ENCODE measurements around the gene ACADM. TPM values are rescaled to one million over a fixed set of nuclear protein-coding genes. Genes with fewer than 3 reads are reported as not detected.
"Not testable (repeated sequence)": the region's sequence is repeated elsewhere in the genome, so short reads cannot be mapped to it uniquely, and the experiment has no call there.

ACADM gene
- total RNA-seq, 2 donors from 2014 or later = 101 to 178 TPM

DNA sequence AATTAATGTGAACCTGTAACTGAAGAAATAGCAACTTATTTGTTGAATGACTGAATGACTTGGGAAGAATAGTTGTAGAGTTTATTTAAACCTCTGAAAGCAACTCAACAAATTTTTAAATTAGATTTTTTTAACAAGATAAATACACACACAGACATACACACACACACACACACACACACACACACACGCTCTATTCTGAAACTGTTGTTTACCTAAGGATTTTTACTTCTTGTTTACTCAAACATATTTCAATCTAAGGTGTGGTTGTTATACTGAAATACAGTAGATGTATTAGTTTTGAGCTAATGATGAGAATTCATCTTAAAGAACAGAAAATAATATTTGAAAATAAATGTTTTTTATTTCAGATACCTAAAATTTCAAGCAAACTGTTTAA lies 11.5 kb downstream of the ACADM start:
- peaks cover 74% of the 10 kb centered on the region for H3K36me3 ChIP-seq
- H3K4me1 ChIP-seq = no peaks in the 10 kb centered on the region
- no peaks in the 10 kb centered on the region for H3K27me3 ChIP-seq
- no peak overlapping the region for H3K4me3 ChIP-seq
- no peaks in the 10 kb centered on the region for H3K9me3 ChIP-seq
- no peak for DNase-seq (ENCODE audit: low spot score)
- TF ChIP-seq, protein P1, sequence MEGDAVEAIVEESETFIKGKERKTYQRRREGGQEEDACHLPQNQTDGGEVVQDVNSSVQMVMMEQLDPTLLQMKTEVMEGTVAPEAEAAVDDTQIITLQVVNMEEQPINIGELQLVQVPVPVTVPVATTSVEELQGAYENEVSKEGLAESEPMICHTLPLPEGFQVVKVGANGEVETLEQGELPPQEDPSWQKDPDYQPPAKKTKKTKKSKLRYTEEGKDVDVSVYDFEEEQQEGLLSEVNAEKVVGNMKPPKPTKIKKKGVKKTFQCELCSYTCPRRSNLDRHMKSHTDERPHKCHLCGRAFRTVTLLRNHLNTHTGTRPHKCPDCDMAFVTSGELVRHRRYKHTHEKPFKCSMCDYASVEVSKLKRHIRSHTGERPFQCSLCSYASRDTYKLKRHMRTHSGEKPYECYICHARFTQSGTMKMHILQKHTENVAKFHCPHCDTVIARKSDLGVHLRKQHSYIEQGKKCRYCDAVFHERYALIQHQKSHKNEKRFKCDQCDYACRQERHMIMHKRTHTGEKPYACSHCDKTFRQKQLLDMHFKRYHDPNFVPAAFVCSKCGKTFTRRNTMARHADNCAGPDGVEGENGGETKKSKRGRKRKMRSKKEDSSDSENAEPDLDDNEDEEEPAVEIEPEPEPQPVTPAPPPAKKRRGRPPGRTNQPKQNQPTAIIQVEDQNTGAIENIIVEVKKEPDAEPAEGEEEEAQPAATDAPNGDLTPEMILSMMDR (IDR thresholded peaks at IDR 0.05) = no peak
- no peak overlapping the region for H3K27ac ChIP-seq

DNA sequence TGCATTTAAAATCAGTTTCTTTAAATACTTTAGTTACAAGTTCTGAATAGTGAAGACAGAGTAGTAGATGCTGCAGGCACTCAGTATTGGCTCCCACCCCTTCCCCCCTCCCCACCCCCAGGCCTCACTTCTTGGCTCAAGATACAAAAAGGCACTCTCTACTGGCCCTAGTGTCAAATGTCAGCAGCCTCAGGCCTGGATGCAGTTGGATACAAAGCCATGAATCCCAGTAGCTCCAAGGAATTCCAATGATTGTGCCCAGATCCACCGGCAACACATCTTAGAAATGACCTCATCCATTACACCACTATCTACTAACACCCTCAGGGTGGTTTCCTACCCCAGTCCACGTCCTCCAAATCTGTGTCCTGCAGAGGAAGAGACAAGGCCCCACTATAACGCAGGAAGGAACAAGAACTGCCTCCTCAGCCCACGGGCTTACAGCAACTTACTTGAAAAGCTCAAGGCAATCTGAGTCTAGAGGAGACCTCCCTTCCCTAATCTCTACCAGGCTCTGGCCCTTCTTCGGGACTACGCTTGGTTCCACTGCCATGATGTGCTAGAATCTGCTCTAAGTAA lies 17.6 kb downstream of the ACADM start:
- no peak for DNase-seq (ENCODE audit: low spot score)
- Histone ChIP-seq H3K27ac (no peak overlapping the region), H3K27me3 (no peaks in the 10 kb centered on the region), H3K4me3 (no peak overlapping the region), H3K36me3 (peaks cover 78% of the 10 kb centered on the region), H3K9me3 (no peaks in the 10 kb centered on the region), H3K4me1 (no peaks in the 10 kb centered on the region)
- TF ChIP-seq, protein P1 (IDR thresholded peaks at IDR 0.05) = no peak

DNA sequence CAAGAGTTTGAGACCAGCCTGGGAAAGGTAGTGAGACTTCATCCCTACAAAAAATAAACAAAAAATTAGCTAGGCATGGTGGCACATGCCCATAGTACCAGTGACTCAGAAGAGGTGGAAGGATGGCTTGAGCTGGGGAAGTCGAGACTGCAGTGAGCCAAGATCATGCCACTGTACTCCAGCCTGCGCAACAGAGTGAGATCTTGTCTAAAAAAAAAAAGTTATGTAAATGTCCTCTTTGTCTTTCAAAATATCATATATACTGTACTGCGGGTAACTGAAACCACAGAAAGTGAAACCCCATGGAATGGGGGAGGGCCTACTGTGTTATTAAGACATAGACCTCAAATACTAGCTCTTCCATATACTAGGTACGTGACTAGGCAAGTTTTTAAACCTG lies 20.8 kb downstream of the ACADM start:
- Histone ChIP-seq H3K27me3 (no peaks in the 10 kb centered on the region), H3K4me3 (no peak overlapping the region), H3K9me3 (no peaks in the 10 kb centered on the region), H3K4me1 (no peaks in the 10 kb centered on the region), H3K36me3 (peaks cover 59% of the 10 kb centered on the region), H3K27ac (no peak overlapping the region)
- TF ChIP-seq, protein P1 (IDR thresholded peaks at IDR 0.05) = no peak
- no peak for DNase-seq (ENCODE audit: low spot score)

DNA sequence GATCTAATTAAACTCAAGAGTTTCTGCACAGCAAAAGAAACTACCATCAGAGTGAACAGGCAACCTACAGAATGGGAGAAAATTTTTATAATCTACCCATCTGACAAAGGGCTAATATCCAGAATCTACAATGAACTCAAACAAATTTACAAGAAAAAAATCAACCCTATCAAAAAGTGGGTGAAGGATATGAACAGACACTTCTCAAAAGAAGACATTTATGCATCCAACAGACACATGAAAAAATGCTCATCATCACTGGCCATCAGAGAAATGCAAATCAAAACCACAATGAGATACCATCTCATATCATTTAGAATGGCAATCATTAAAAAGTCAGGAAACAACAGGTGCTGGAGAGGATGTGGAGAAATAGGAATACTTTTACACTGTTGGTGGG lies 32.7 kb downstream of the ACADM start:
- H3K27me3 ChIP-seq; DNase-seq (ENCODE audit: low spot score); H3K9me3 ChIP-seq; H3K4me3 ChIP-seq; H3K27ac ChIP-seq; H3K4me1 ChIP-seq: not testable (repeated sequence)
- H3K36me3 ChIP-seq = peaks cover 32% of the 10 kb centered on the region

DNA sequence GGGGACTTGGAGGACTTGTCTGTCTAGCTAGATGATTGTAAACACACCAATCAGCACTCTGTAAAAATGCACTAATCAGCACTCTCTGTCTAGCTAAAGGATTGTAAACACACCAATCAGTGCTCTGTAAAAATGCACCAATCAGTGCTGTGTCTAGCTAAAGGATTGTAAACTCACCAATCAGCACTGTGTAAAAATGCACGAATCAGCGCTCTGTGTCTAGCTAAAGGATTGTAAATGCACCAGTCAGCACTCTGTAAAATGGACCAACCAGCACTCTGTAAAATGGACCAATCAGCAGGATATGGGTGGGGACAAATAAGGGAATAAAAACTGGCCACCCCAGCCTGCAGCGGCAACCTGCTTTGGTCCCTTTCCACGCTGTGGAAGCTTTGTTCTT lies 34.0 kb downstream of the ACADM start:
- not testable (repeated sequence) for H3K4me1 ChIP-seq; H3K9me3 ChIP-seq; H3K4me3 ChIP-seq; H3K27me3 ChIP-seq; H3K27ac ChIP-seq; DNase-seq (ENCODE audit: low spot score)
- peaks cover 25% of the 10 kb centered on the region for H3K36me3 ChIP-seq

DNA sequence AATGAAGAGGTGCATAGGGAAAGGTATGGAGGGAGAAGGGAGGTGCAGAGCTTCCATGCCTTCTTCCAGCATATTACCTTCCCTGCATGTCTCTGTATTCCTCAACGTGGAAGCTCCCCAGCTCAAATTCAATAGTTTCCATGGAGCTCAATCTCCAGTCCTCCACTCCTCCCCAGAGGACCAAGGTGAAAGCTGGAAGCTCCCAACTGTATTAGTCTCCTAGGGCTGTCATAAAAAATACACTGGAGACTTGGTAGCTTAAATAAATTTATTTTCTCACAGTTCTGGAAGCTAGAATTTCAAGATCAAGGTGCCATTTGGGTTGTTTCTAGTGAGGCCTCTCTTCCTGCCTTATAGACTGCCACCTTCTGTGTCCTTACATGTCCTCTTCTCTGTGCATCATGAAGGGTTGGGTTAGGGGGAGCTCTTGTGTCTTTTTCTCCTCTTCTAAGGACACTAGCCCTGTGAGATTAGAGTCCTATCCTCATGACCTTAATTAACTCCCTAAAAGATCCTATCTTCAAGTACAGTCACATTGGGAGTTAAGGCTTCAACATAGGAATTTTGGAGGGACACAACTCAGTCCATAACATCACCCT lies 39.6 kb downstream of the ACADM start:
- Histone ChIP-seq H3K27ac (no peak overlapping the region), H3K36me3 (no peaks in the 10 kb centered on the region), H3K4me3 (no peak overlapping the region), H3K4me1 (no peaks in the 10 kb centered on the region), H3K27me3 (no peaks in the 10 kb centered on the region), H3K9me3 (no peaks in the 10 kb centered on the region)
- DNase-seq (ENCODE audit: low spot score) = no peak
- TF ChIP-seq, protein P1 (IDR thresholded peaks at IDR 0.05) = no peak

Data from right atrium auricular region (tissue), 2 donors.